GM12878 (cell line): Measurements from ENCODE around the gene F3. TPM values are rescaled to one million over a fixed set of nuclear protein-coding genes. Genes with fewer than 3 reads are reported as not detected.
"Not testable (repeated sequence)": the region's sequence is repeated elsewhere in the genome, so short reads cannot be mapped to it uniquely, and the experiment has no call there.

ENCODE experiments used
- ATAC-seq: fragments of 200-7000 bp; cut with Tn5 transposase; 3 replicates; pipeline ENCODE4 v1.9.1; 2020; ENCODE audit warnings: mild to moderate bottlenecking, moderate library complexity
- BruUV-seq: library from RNA; stranded (reverse); fragments of 400-500 nt; replicated peaks from 2 replicates; lab custom pipeline; 2021; lab: Mats Ljungman, UMichigan
- CTCF ChIA-PET: fragments of 300-600 bp; sonication (Branson Sonifier 250); formaldehyde crosslinking; extraction: SDS; loops from one replicate; lab custom pipeline; 2021; ENCODE audit warnings: inconsistent platforms; lab: Yijun Ruan, JAX
- POLR2A ChIA-PET: fragments of 350-600 bp; formaldehyde crosslinking; extraction: SDS; loops from one replicate; lab custom pipeline; 2021; ENCODE audit warnings: inconsistent platforms; lab: Charles Lee
- RAD21 ChIA-PET: fragments of 300-600 bp; sonication (Branson Sonifier 250); formaldehyde crosslinking; loops from one replicate; lab custom pipeline; 2023; ENCODE audit warnings: antibody characterized with exemption; ENCODE audit not compliant: unreplicated experiment; lab: Charles Lee
- SMC1A ChIA-PET: fragments of 300-600 bp; sonication (Branson Sonifier 250); formaldehyde crosslinking; loops from one replicate; lab custom pipeline; 2023; ENCODE audit not compliant: unreplicated experiment, uncharacterized antibody; lab: Charles Lee
- DNase-seq: peaks from one replicate; pipeline ENCODE4 v3.0.0-alpha.2; 2011; ENCODE audit warnings: low read depth, low spot score
- FAIRE-seq: peaks from 3 replicates; lab custom pipeline; 2011; peaks lifted over from hg19 to GRCh38; lab: Jason Lieb, UNC
- H2AFZ ChIP-seq: 2 replicates; pipeline ENCODE4 v1.6.0; 2011; ENCODE audit warnings: low read depth, low read length, control low read depth; ENCODE audit not compliant: control insufficient read depth
- H3K27ac ChIP-seq: 2 replicates; pipeline ENCODE4 v1.5.1; 2011; ENCODE audit warnings: control low read depth; ENCODE audit not compliant: control insufficient read depth, insufficient read depth
- H3K27me3 ChIP-seq, 2 experiments: replicated peaks in 1 of 2; 2 replicates each; pipeline versions ENCODE4 v1.6.0 to v1.6.1; 2011; ENCODE audit warnings: low read length in 1 of 2; ENCODE audit not compliant: control insufficient read depth in 2 of 2, insufficient read depth in 2 of 2
- H3K36me3 ChIP-seq, 2 experiments: 2 replicates each; pipeline ENCODE4 v1.5.1; 2011; ENCODE audit warnings: low read length in 1 of 2; ENCODE audit not compliant: control insufficient read depth in 2 of 2, insufficient read depth in 2 of 2
- H3K4me1 ChIP-seq: 2 replicates; pipeline ENCODE4 v1.6.1; 2011; ENCODE audit warnings: mild to moderate bottlenecking, low read length, moderate library complexity, mixed read lengths; ENCODE audit not compliant: control insufficient read depth, insufficient read depth
- H3K4me2 ChIP-seq: 2 replicates; pipeline ENCODE4 v1.6.0; 2011; ENCODE audit warnings: control low read depth; ENCODE audit not compliant: control insufficient read depth, insufficient read depth
- H3K4me3 ChIP-seq: fragments of 200-600 bp; sonication (generic); 2 replicates; pipeline ENCODE4 v1.5.1; 2016
- H3K79me2 ChIP-seq: 2 replicates; pipeline ENCODE4 v1.6.0; 2011; ENCODE audit warnings: low read length; ENCODE audit not compliant: control insufficient read depth, insufficient read depth
- H3K9ac ChIP-seq: 2 replicates; pipeline ENCODE4 v1.8.0; 2011; ENCODE audit warnings: low read length, control low read depth, mixed read lengths; ENCODE audit not compliant: control insufficient read depth, insufficient read depth
- H3K9me3 ChIP-seq: replicated peaks from 3 replicates; pipeline ENCODE4 v1.5.1; 2011; ENCODE audit warnings: mild to moderate bottlenecking, low read length; ENCODE audit not compliant: control insufficient read depth, insufficient read depth
- H4K20me1 ChIP-seq: 2 replicates; pipeline ENCODE4 v1.6.0; 2011; ENCODE audit not compliant: control insufficient read depth, insufficient read depth
- WGBS: methylation state at CpG from one replicate; pipeline ENCODE4 v1.1.6; 2016; ENCODE audit warnings: low lambda C conversion rate; ENCODE audit not compliant: insufficient replicate concordance, insufficient coverage; ENCODE audit errors: missing lambda C conversion rate; 5-methylcytosine and 5-hydroxymethylcytosine counted together
- in situ Hi-C: fragments of 300-500 bp; cut with MboI; formaldehyde crosslinking; loops from 9 replicates; pipeline ENCODE4 v1.14.3; 2018; ENCODE audit warnings: mixed read lengths
- intact Hi-C: fragments of 100-400 bp; cut with micrococcal nuclease; formaldehyde crosslinking; loops from one replicate; pipeline ENCODE4 v1.14.2; 2022; ENCODE audit not compliant: unreplicated experiment
- polyA plus RNA-seq, 11 experiments: library from polyadenylated mRNA; depleted of rRNA in 4 of 11; unstranded in 6 of 11; stranded (reverse) in 5 of 11; fragments of >200 nt; fragmentation: Nextera tagmentation in 4 of 11; fragmentation: Illumina TruSeq in 1 of 11; extraction: Ambion mirVana in 4 of 11; extraction: Trizol in 1 of 11; gene quantifications; 1 replicate in 1 of 11; 2 replicates in 10 of 11; pipeline versions ENCODE4 v1.2.1 to v1.2.3, GENCODE V29; 2011 to 2016; ENCODE audit warnings: inconsistent platforms in 2 of 11, missing spikeins in 2 of 11, low read depth in 1 of 11
- total RNA-seq, 4 experiments: library from RNA; depleted of rRNA in 3 of 4; stranded (reverse); fragments of >200 nt in 3 of 4; fragmentation: Illumina TruSeq in 1 of 4; extraction: Trizol in 1 of 4; gene quantifications; 2 replicates each; pipeline versions ENCODE4 v1.2.1 to v1.2.3, GENCODE V29; 2013 to 2021

F3 gene
- total and polyA plus RNA-seq, 10 of the 15 experiments (the other 5 are each of a cell fraction or from before 2014, with no cell fraction given) = 0.18 to 0.33 TPM; not detected in 8

GRCh38 chr1:94567975-94568607 is 26.5 kb upstream of the F3 start:
- H3K4me2 ChIP-seq, H3K9ac ChIP-seq, H3K36me3 ChIP-seq, RAD21 ChIA-PET, H4K20me1 ChIP-seq, FAIRE-seq, H2AFZ ChIP-seq, H3K9me3 ChIP-seq, in situ Hi-C loops, intact Hi-C loops, POLR2A ChIA-PET, H3K79me2 ChIP-seq, H3K27me3 ChIP-seq, H3K4me1 ChIP-seq, BruUV-seq, H3K4me3 ChIP-seq, DNase-seq, ATAC-seq, CTCF ChIA-PET, H3K27ac ChIP-seq: not testable (repeated sequence)
- SMC1A ChIA-PET = interaction anchor here (0.6 kb wide), 1 partner anchor 1666 kb away, joined by 3 read pairs; no protein-coding TSS in a partner anchor
- WGBS = 41% methylated on average over 2 of the region's 2 CpGs

- POLR2A ChIA-PET, intact Hi-C loops, H3K4me2 ChIP-seq, H3K27me3 ChIP-seq, H3K4me1 ChIP-seq, H3K9me3 ChIP-seq, BruUV-seq, SMC1A ChIA-PET, ATAC-seq, H4K20me1 ChIP-seq, H3K9ac ChIP-seq, H3K79me2 ChIP-seq, FAIRE-seq, H3K4me3 ChIP-seq, H2AFZ ChIP-seq, H3K27ac ChIP-seq, DNase-seq, in situ Hi-C loops, H3K36me3 ChIP-seq, RAD21 ChIA-PET: not testable (repeated sequence)
- WGBS = 36% methylated on average over 5 of the region's 5 CpGs
- CTCF ChIA-PET = interaction anchor here (0.5 kb wide), 1 partner anchor 563 kb away, joined by 3 read pairs; no protein-coding TSS in a partner anchor
These were observed 24.9 kb upstream of the F3 start for GRCh38 chr1:94566436-94566835.
